Activated CD8-positive, alpha-beta memory T cell treated with anti-CD3 and anti-CD28 coated beads for 48 hours (primary cell): ENCODE data around the gene CALHM3.

Experiments
- DNase-seq, 3 experiments: peaks; one replicate each; pipeline ENCODE4 v3.0.0-alpha.2; 2020; ENCODE audit warnings: low read depth in 2 of 3, low spot score in 2 of 3

Gene CALHM3

DNA sequence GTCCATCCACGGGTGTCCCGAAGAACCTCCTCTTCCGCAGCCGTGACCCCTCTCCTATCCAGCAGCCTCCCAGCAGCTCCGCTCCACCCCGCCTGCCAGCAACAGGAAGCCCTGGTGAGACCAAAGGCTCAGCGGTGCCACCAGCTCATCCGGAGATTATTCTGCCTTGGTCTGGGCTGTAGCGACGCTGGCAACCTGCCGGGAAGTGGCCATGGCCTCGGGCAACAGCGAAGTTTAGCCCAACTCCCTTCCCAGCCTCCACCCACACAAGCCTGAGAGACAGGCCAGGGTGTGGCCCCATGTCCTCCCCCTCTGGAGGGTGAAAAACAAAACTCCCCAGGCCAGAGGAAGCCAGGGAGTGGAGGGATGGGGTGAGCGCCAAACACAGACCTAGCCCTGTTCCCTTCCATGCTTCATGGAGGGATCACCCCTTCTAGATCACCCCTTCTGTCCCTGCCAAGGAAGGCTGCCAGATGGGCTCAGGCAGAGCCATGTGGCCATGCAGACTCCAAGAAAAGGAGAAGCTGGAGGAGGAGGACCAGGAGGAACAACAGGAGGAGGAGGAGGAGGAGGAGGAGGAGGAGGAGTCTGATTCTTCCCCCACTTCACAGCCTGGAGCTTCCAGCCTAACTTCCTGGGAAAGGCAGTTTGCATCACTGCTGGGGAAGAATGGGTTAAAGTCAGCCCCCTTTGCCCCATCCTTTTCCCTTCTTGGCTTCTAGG is 27.8 kb downstream of the CALHM3 start:
- no peak for DNase-seq

DNA sequence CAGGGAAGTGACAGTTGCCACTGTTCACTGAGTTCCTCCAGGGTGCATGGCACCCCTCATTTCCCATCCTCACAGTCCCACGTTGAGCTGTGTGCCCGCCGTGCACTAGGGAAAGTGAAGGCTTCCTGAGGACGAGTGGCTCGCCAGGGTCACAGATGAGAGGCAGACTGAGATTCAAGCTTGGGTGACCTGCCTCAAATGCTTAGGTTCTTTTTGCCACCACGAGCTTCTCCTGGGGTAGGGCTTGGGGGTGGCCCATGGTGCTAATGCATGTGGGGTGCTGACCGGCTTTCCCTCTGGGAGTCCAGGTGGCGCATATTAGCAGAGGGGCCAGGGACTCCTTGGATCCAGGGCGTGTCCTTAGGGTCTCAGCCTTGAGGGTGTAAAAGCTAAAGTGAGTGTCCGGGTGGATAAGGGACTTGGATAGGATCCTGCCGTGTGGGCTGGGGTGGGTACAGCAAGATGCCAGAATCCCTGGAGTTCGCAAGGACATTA is 28.8 kb downstream of the CALHM3 start:
- no peak for DNase-seq

DNA sequence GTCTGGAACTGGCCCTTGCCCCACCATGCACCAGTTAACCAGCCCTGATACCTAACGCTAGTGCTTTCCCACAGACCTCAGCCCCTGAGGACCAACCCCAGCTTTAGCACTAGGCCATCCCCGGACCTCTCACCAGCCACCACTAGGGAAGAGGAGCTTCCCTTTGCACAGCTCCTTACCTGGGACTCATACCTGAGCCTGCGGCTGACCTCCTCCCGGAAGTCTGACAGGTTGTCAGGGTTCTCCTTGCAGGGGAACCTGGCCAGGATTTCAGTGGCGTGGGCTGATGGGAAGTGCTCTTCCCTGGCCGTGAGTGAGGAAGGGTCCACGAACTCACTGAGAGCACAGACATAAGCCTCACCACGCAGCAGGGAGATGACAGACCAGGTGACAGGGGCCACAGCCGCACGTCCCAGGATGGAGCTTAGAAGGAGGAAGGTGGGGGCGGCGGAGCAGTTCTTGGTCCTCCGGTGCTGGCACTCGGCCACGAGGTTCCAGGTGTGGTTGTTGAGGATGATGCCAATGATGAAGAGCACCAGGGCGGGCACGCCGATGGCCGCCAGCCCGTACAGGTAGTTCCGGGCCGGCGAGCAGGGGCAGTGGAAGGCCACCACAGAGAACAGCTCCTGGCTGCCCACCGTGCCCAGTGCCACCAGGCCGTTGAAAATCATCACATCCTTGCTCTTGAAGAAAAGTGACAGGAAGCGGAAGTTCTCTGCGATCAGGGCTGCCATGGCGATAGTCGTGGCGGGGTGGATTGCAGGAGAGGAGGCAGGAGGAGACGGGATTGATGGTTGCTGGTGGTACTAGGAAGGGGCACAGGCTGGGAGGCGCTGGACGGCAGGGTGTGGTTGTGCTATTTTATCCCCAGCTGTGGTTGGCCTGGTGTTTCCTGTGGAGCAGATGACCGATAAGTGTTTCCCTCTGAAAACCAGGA is 29.6 kb downstream of the CALHM3 start:
- no peak for DNase-seq

DNA sequence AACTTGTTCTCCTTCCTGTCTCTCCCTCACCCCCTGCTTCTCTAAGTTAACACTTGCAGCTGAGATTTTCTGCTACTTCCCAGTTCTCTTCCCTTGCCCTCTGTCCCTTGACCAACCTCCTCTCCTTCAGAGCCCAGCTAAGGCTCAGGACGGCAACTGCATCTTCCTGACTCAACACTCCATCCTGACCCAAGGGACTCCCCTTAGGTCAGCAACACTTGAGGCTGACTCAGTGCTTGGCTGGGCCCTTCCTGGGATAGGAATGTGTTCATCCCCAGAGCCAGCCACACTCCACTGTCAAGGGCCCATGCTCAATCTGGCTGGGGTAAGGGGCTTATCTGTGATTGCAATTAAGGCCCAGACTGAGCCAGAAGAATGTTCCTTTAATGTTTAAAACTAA is 30.3 kb downstream of the CALHM3 start:
- no peak for DNase-seq

DNA sequence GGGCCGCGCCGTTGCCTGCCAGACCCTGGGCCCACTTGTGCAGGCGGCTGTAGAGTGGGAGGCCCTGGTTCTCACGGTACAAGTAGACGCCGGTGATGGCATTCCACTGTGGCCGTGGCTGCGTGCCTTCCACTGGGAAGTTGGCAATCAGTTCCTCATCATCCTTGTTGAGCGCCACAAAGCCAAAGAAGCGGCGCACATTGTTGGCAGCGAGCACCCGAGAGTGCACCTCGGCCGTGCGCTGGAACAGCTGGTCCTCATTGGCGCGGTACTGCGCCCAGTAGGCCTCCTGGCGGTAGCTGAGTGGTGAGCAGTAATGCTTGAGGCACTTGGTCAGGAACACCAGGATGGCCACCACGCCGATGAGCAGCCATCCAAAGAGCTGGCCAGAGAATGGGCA is 31.9 kb downstream of the CALHM3 start:
- DNase-seq: no peak

DNA sequence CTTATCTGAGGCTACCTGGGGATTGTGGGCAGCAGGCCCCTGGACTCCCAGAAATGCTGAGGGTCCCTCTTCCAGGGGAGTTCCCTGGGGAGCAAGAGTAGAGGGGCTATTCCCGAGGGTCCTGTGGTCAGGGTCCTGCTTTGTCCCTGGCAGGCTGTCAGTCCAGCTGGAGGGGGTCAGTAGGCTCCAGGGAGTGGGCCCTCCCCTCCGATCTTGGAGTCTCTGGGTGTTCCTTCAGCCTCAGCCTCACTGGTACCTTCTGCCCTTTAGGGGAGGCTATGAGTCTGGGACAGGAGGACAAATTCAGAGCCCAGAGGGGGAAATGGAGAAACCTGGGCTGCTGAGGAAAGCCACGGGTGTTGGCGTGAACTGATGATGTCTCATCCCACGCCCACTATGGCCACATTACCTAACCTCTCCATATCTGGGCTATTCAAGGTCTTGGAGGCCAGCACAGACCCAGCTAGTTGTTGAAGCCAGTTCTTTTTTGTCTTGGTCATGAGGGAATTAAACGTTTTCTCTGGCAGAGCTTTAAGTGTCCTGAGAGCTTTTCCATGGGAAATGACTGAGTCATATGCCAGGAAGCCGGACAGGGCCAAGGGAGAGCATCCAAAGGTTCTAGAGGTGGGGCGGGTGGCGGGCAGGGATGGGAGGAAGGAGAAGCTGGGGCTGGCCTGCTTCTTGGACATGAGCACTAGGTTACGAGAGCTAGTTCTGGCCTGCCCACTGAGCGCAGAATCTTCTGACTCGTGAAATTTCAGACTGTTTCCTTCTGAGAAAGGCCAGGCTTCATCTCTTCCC is 33.1 kb downstream of the CALHM3 start:
- DNase-seq: no peak

DNA sequence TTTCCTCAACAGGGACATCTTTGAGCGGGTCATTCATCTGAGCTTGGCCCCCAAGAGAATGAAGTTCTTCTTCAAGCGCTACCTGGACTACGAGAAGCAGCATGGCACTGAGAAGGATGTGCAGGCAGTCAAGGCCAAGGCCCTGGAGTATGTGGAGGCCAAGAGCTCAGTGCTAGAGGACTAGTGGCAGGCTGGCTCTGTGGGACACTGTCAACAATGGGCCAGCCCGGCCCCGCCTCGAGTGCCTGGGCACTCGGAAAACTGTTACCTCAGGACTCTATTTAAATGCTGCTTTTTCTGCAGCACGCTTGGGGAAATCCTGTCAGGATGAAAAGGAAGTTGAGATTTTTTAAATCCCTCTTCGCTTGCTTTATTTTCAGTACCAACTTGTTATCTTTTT is 33.7 kb downstream of the CALHM3 start:
- DNase-seq: no peak

DNA sequence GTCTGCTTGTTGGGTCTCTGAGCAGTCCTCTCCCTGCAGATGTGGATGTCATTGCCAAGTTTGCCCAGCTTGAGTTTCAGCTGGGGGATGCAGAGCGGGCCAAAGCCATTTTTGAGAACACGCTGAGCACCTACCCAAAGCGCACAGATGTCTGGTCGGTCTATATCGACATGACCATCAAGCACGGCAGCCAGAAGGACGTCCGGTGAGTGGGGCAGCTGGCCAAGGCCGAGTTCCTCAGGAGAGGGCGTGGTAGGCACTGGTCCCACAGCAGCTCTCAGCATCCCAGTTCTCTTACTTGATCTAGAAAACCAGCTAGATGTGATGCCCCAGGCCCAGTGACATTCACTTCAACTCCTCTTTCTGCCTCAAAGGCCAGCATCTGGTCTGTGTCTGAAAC is 34.6 kb downstream of the CALHM3 start:
- no peak for DNase-seq

DNA sequence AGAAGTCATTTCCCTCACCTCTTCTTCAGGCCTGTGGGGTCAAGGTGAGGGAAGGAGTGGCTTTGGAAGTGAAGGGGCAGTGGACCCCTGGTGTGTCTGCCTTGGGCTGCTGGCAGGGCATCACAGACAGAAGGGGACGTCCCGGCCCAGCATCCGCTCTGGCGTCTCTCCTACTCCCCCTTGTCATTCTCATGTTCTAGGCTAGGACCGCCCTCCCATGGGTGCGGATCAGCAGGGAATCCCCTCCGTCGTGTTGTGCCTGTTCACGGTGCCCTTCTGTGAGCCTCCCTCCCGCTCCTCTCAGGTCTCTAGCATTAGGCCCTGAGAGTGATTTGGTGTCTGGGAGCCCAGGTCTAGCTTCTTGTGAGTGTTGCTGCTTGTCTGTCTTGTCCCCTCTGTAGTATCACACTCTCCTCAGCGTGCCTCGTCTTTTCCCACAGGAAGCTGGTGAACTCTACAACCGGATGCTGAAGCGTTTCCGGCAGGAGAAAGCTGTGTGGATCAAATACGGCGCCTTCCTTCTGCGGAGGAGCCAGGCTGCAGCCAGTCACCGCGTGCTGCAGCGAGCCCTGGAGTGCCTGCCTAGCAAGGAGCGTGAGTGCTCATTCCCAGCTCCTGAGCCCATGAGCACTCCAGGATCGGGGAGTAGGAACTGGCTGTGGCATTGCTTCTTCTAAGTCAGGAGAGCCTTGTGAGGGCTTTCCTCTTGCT is 35.4 kb downstream of the CALHM3 start:
- DNase-seq: no peak

DNA sequence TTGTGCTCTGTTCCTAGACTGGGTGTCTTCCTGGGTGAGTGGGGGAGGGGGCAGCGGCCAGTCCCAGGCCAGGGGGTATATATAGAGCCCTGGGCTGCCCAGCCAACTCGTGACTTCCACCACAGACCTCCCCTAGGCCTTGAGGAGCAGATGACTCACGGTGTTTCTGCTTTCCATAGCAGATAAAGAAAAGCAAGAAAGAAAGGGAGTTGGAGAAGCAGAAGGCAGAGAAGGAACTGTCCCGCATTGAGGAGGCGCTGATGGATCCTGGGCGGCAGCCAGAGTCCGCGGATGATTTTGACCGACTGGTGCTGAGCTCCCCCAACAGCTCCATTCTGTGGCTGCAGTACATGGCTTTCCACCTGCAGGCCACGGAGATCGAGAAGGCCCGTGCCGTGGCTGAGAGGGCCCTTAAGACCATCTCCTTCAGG is 37.0 kb downstream of the CALHM3 start:
- DNase-seq: no peak

DNA sequence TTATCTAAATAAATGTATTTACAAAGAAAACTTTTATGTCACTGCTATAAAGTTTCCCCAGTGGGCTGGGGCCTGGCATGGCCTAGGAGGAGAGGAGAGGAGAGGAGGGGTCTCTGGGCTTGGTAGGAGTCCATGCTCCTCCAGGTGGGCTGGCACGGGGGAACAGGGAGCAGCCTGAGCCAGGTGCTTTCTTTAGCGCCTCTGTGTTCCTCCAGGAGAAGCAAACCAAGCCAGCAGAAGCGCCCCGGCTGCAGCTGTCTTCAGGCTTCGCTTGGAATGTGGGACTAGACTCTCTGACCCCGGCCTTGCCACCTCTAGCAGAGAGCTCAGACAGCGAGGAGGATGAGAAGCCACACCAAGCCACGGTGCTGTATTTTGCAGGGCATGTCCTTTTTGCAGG is 37.4 kb downstream of the CALHM3 start:
- no peak for DNase-seq

DNA sequence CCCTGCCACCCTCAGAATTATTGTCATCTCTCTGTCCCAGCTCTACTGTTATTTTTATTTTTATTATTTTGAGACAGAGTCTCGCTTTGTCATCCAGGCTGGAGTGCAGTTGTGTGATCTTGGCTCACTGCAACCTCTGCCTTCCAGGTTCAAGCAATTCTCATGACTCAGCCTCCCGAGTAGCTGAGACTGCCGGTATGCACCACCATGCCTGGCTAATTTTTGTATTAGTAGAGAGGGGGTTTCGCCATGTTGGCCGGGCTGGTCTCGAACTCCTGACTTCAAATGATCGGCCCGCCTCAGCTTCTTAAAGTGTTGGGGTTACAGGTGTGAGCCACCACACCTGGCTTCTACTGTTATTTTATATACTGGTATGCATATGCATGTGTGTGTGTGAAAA is 37.8 kb downstream of the CALHM3 start:
- no peak for DNase-seq

DNA sequence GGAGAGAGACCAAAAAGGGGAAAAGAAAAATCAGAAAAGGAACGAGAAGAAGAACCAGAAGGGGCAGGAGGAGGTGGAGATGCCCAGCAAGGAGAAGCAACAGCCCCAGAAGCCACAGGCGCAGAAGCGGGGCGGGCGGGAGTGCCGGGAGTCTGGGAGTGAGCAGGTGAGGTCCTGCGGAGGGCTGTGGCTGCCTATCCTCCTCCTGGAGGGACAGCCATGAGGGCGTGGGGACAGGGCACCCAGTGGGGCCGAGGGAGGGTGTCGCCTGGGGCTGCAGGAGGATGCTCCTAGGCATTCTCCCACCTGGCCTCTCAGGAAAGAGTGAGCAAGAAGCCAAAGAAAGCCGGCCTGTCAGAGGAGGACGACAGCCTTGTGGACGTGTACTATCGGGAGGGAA is 38.6 kb downstream of the CALHM3 start:
- DNase-seq: no peak

DNA sequence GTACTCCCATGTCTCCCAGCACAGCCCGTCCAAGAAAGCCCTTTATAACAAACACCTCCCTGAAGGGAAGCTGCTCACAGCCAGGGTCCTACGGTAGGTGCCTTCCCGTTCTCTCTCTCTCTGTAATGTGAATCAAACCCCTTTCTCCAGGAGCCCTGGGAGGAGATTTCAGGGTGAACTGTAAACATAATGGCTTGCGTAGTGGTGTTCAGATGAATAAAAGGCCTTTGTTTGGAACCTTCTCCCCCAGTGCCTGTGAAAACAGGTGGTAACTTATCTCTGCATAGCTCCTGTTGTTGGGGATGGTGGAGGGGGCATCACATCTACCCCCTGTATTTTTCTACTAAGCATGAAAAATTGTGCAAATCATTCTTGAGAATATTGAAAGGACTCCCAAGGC is 39.3 kb downstream of the CALHM3 start:
- no peak for DNase-seq

DNA sequence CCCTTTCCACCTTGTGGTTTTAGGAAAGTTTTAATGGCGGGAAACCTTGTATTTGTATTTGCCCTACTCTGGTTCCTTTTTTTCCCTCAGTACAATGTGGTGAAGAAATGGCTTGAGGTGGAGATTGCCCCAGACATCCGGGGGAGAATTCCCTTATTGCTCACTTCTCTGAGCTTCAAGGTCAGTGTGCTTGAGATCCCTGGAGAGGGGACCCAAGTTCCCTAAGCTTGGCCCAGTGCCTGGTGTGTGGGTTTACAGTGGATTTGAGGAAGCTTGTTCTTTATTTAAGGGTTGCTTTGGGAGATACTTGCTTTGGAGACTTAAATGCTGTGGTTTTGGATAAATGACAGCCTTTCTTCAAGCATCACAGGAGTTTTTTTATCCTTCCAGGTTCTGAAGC is 45.2 kb downstream of the CALHM3 start:
- no peak for DNase-seq

DNA sequence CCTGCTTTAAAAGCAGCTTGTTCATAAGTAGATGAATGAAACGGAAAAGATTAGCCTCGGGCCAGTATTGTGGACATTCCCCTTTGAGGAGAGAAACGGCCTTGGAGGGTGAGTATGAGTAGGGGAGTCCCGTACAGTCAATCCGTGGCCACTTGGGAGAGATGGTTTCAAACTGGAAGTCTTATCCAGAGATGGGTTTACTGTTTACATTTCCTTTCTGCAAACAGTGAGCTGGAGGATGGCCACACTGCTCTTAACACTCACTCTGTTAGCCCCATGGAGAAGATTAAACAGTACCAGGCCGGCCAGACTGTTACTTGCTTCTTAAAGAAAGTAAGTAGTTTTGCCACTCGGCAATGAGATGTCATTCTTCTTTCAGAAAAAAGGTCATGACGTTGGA is 47.1 kb downstream of the CALHM3 start:
- no peak for DNase-seq

DNA sequence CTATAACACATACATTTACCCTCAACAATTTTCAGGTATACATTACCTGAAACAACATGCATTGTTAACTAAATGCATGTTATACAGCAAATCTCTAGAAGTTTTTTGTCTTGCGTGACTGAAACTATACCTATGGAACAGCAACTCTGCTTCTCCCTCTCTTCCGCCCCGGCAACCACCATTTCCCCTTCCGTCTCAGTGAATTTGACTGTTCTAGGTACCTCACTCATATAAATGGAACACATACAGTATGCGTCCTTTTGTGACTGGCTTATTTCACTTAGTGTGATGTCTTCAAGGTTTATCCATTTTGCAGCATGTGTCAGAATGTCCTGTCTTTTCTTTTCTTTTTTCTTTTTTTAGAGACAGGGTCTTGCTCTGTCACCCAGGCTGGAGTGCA is 49.4 kb downstream of the CALHM3 start:
- no peak for DNase-seq

DNA sequence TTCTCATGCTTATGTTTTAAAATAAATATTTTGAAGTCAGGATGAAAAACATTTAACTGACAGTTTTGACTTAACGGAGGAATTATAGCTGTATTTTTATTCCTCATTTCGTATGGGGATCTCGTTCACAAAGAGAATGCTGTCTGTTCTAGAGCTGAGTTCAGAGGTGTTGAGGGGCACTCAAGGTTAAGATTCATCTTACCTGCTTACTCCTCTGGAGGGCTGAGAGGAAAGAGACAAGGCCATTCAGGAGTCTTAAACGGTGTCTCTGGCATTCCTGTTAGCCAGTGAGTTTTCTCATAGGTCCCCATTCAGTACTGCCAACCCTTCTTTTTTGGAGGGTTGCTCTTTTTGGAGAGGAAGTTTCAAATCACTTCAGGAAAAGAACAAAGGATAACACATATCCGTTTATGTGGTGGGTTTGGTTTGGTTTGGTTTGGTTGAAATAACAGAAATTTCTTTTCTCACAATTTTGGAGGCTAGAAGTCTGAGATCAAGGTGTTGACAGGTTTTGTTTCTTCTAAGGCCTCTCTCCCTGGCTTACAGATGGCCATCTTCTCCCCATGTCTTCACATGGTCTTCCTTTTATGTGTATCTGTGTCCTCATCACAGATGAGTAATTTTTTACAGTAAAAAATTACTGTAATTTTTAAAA is 49.9 kb downstream of the CALHM3 start:
- DNase-seq: no peak

DNA sequence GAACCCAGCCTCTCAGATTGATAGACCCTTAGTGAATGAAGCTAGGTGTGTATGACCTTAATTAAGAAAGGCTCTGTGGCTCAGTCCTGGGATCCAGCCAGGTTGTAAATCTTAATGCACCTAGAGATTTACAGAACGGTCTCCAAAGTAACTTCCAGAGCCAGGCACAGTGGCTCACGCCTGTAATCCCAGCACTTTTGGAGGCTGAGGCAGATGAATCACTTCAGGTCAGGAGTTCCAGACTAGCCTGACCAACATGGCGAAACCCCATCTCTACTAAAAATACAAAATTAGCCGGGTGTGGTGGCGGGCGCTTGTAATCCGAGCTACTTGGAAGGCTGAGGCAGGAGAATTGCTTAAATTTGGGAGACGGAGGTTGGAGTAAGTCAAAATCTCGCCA is 51.2 kb downstream of the CALHM3 start:
- DNase-seq: no peak

DNA sequence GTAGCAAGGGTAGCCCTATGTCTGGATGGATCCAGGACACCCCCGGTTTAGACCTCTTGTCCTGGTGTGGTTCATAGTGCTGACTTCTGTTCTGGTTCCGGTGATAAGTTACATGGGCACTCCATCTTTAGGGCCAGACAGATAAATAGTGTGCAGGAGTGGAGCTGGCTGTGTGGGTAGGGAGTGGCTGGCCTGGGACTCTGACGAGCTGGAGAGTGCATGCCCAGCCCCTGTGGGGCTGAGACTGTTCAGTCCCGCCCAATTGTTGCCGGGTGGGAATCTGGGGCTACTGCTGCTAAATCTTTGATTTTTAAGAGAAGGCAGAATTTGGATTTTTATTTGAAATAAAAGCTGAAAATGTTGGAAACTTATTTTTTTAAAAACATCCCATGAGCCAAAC is 55.3 kb downstream of the CALHM3 start:
- DNase-seq: no peak
